ENCODE measurements around the gene FUT2. TPM values are rescaled to one million over a fixed set of nuclear protein-coding genes. Genes with fewer than 3 reads are reported as not detected.

Gene FUT2
- total and polyA plus RNA-seq, 2 donors (not counting 1 experiment from before 2014, with no cell fraction given): not detected

DNA sequence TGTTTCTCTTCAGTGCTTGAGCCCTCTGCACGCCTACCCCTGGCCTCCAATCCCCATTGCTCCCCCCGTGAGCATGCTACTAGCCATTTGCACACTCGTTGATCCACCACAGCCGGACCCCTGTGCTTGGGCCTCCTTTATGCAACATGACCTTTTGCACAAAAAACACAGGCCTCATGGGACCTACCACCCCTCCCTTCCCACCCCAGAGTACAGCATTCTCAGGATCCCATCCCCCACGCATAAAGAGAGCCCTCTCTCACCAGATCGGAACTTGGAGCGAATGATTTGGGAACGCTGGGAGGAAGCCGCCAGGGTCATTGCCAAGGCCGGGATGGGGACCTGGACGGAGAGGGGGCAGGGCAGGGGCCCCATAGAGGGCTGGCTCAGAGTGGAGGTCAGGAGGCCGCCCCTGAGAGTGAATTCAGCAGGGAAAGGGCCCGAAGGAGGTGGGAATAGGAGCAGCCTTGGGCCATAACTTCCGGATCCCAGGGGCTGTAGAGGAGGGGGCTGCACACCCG, 23.0 kb downstream of the FUT2 start:
- CTCF ChIA-PET: no interaction called here
- Mint-ChIP-seq H3K27me3 (no peaks in the 10 kb centered on the region), H3K4me1 (peaks cover 24% of the 10 kb centered on the region), H3K4me3 (no peak overlapping the region), H3K27ac (no peak overlapping the region), H3K9me3 (ENCODE audit: insufficient read depth) (no peaks in the 10 kb centered on the region)
- Histone ChIP-seq H3K4me1 (ENCODE audit: control insufficient read depth in 2 of 2, insufficient read depth in 2 of 2, low read length in 2 of 2) (peaks cover 11 to 25% of the 10 kb centered on the region in 2 donors), H3K9ac (ENCODE audit: low read length) (no peak overlapping the region), H3K4me2 (replicated peaks; ENCODE audit: low read depth, low read length, poor library complexity, severe bottlenecking) (no peak overlapping the region), H3K27me3 (replicated peaks in 1 of 4; ENCODE audit: control extremely low read depth in 1 of 4, control insufficient read depth in 3 of 4, insufficient read depth in 4 of 4, low read length in 3 of 4) (no peaks in the 10 kb centered on the region), H3K36me3 (replicated peaks in 1 of 2; ENCODE audit: control extremely low read depth in 1 of 2, control insufficient read depth in 1 of 2, extremely low read depth in 1 of 2, insufficient read depth in 2 of 2, low read length in 1 of 2) (no peaks in the 10 kb centered on the region), H4K20me1 (ENCODE audit: control insufficient read depth, insufficient read depth, low read length, poor library complexity, severe bottlenecking) (no peaks in the 10 kb centered on the region), H2AFZ (ENCODE audit: insufficient read depth, low read depth, low read length, poor library complexity, severe bottlenecking) (no peak overlapping the region), H3K79me2 (ENCODE audit: control insufficient read depth, insufficient read depth, low read length) (no peaks in the 10 kb centered on the region), H3K27ac (ENCODE audit: low read length in 2 of 2) (no peak overlapping the region), H3K9me3 (ENCODE audit: control extremely low read depth in 1 of 3, control insufficient read depth in 2 of 3, insufficient read depth in 1 of 3, low read length in 2 of 3) (peaks cover 0 to 14% (median 0%) of the 10 kb centered on the region in 3 donors), H3K4me3 (ENCODE audit: control extremely low read depth in 1 of 5, extremely low read depth in 1 of 5, insufficient read depth in 1 of 5, low read depth in 2 of 5, low read length in 4 of 5) (no peak overlapping the region)
- POLR2A ChIA-PET: no interaction called here
- WGBS (ENCODE audit: insufficient coverage): 90% methylated on average over 14 of the region's 15 CpGs
- intact Hi-C loops (cut with micrococcal nuclease): no loop called here
- TF ChIP-seq, protein P1, sequence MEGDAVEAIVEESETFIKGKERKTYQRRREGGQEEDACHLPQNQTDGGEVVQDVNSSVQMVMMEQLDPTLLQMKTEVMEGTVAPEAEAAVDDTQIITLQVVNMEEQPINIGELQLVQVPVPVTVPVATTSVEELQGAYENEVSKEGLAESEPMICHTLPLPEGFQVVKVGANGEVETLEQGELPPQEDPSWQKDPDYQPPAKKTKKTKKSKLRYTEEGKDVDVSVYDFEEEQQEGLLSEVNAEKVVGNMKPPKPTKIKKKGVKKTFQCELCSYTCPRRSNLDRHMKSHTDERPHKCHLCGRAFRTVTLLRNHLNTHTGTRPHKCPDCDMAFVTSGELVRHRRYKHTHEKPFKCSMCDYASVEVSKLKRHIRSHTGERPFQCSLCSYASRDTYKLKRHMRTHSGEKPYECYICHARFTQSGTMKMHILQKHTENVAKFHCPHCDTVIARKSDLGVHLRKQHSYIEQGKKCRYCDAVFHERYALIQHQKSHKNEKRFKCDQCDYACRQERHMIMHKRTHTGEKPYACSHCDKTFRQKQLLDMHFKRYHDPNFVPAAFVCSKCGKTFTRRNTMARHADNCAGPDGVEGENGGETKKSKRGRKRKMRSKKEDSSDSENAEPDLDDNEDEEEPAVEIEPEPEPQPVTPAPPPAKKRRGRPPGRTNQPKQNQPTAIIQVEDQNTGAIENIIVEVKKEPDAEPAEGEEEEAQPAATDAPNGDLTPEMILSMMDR (IDR thresholded peaks at IDR 0.05): no peak
- no peak for TF ChIP-seq EZH2 (IDR thresholded peaks at IDR 0.05; ENCODE audit: borderline replicate concordance, insufficient read depth, low read depth, low read length, poor library complexity, severe bottlenecking)
- ATAC-seq (ENCODE audit: low read depth): no peak
- no peak for DNase-seq
